GM21447 (cell line): ENCODE data around the gene ASCC1.
"Not testable (repeated sequence)": the region's sequence is repeated elsewhere in the genome, so short reads cannot be mapped to it uniquely, and the experiment has no call there.

Experiments used
- ATAC-seq: cut with Tn5 transposase; IDR thresholded peaks from one replicate; pipeline ENCODE4 v1.9.1; 2021; ENCODE audit not compliant: unreplicated experiment

Gene ASCC1

GRCh38 chr10:72173619-72174296, 42.3 kb downstream of the ASCC1 start:
- ATAC-seq: peak; percentile 53

- ATAC-seq: no peak
Observed at GRCh38 chr10:72173262-72173618, 42.8 kb downstream of the ASCC1 start.

- no peak for ATAC-seq
Observed at GRCh38 chr10:72171175-72171630, 44.9 kb downstream of the ASCC1 start.

- ATAC-seq: no peak
Observed at GRCh38 chr10:72170733-72171132, 45.3 kb downstream of the ASCC1 start.

GRCh38 chr10:72170263-72170662, 45.8 kb downstream of the ASCC1 start:
- ATAC-seq: no peak

GRCh38 chr10:72167118-72167517, 49.0 kb downstream of the ASCC1 start:
- no peak for ATAC-seq

- ATAC-seq: no peak
Observed at GRCh38 chr10:72164617-72165016, 51.5 kb downstream of the ASCC1 start.

- peak; percentile 68 for ATAC-seq
Observed at GRCh38 chr10:72162978-72163377, 53.1 kb downstream of the ASCC1 start.

GRCh38 chr10:72158176-72158575, 57.9 kb downstream of the ASCC1 start:
- no peak for ATAC-seq

- no peak for ATAC-seq
Observed at GRCh38 chr10:72156223-72156622, 59.9 kb downstream of the ASCC1 start.

- ATAC-seq: no peak
Observed at GRCh38 chr10:72152286-72152685, 63.8 kb downstream of the ASCC1 start.

GRCh38 chr10:72150746-72151478, 65.2 kb downstream of the ASCC1 start:
- not testable (repeated sequence) for ATAC-seq

- not testable (repeated sequence) for ATAC-seq
Observed at GRCh38 chr10:72147324-72147584, 68.8 kb downstream of the ASCC1 start.

GRCh38 chr10:72146559-72147323, 69.3 kb downstream of the ASCC1 start:
- no peak for ATAC-seq

- ATAC-seq: no peak
Observed at GRCh38 chr10:72146071-72146470, 70.0 kb downstream of the ASCC1 start.

- no peak for ATAC-seq
Observed at GRCh38 chr10:72145657-72146056, 70.4 kb downstream of the ASCC1 start.

GRCh38 chr10:72140850-72141249, 75.2 kb downstream of the ASCC1 start:
- ATAC-seq: no peak

GRCh38 chr10:72140174-72140573, 75.9 kb downstream of the ASCC1 start:
- no peak for ATAC-seq

GRCh38 chr10:72137583-72137982, 78.5 kb downstream of the ASCC1 start:
- ATAC-seq: no peak

GRCh38 chr10:72136225-72136624, 79.9 kb downstream of the ASCC1 start:
- not testable (repeated sequence) for ATAC-seq

- no peak for ATAC-seq
Observed at GRCh38 chr10:72134785-72135767, 81.0 kb downstream of the ASCC1 start.
